GM12878 (cell line): ENCODE data around the gene PTPRD. TPM values are rescaled to one million over a fixed set of nuclear protein-coding genes. Genes with fewer than 3 reads are reported as not detected.

Experiments
- ATAC-seq: fragments of 200-7000 bp; cut with Tn5 transposase; 3 replicates; pipeline ENCODE4 v1.9.1; 2020; ENCODE audit warnings: mild to moderate bottlenecking, moderate library complexity
- BruUV-seq: library from RNA; stranded (reverse); fragments of 400-500 nt; replicated peaks from 2 replicates; lab custom pipeline; 2021; lab: Mats Ljungman, UMichigan
- CTCF ChIA-PET: fragments of 300-600 bp; sonication (Branson Sonifier 250); formaldehyde crosslinking; extraction: SDS; loops from one replicate; lab custom pipeline; 2021; ENCODE audit warnings: inconsistent platforms; lab: Yijun Ruan, JAX
- POLR2A ChIA-PET: fragments of 350-600 bp; formaldehyde crosslinking; extraction: SDS; loops from one replicate; lab custom pipeline; 2021; ENCODE audit warnings: inconsistent platforms; lab: Charles Lee
- RAD21 ChIA-PET: fragments of 300-600 bp; sonication (Branson Sonifier 250); formaldehyde crosslinking; loops from one replicate; lab custom pipeline; 2023; ENCODE audit warnings: antibody characterized with exemption; ENCODE audit not compliant: unreplicated experiment; lab: Charles Lee
- SMC1A ChIA-PET: fragments of 300-600 bp; sonication (Branson Sonifier 250); formaldehyde crosslinking; loops from one replicate; lab custom pipeline; 2023; ENCODE audit not compliant: unreplicated experiment, uncharacterized antibody; lab: Charles Lee
- DNase-seq: peaks from one replicate; pipeline ENCODE4 v3.0.0-alpha.2; 2011; ENCODE audit warnings: low read depth, low spot score
- FAIRE-seq: peaks from 3 replicates; lab custom pipeline; 2011; peaks lifted over from hg19 to GRCh38; lab: Jason Lieb, UNC
- H2AFZ ChIP-seq: 2 replicates; pipeline ENCODE4 v1.6.0; 2011; ENCODE audit warnings: low read depth, low read length, control low read depth; ENCODE audit not compliant: control insufficient read depth
- H3K27ac ChIP-seq: 2 replicates; pipeline ENCODE4 v1.5.1; 2011; ENCODE audit warnings: control low read depth; ENCODE audit not compliant: control insufficient read depth, insufficient read depth
- H3K27me3 ChIP-seq, 2 experiments: replicated peaks in 1 of 2; 2 replicates each; pipeline versions ENCODE4 v1.6.0 to v1.6.1; 2011; ENCODE audit warnings: low read length in 1 of 2; ENCODE audit not compliant: control insufficient read depth in 2 of 2, insufficient read depth in 2 of 2
- H3K36me3 ChIP-seq, 2 experiments: 2 replicates each; pipeline ENCODE4 v1.5.1; 2011; ENCODE audit warnings: low read length in 1 of 2; ENCODE audit not compliant: control insufficient read depth in 2 of 2, insufficient read depth in 2 of 2
- H3K4me1 ChIP-seq: 2 replicates; pipeline ENCODE4 v1.6.1; 2011; ENCODE audit warnings: mild to moderate bottlenecking, low read length, moderate library complexity, mixed read lengths; ENCODE audit not compliant: control insufficient read depth, insufficient read depth
- H3K4me2 ChIP-seq: 2 replicates; pipeline ENCODE4 v1.6.0; 2011; ENCODE audit warnings: control low read depth; ENCODE audit not compliant: control insufficient read depth, insufficient read depth
- H3K4me3 ChIP-seq: fragments of 200-600 bp; sonication (generic); 2 replicates; pipeline ENCODE4 v1.5.1; 2016
- H3K79me2 ChIP-seq: 2 replicates; pipeline ENCODE4 v1.6.0; 2011; ENCODE audit warnings: low read length; ENCODE audit not compliant: control insufficient read depth, insufficient read depth
- H3K9ac ChIP-seq: 2 replicates; pipeline ENCODE4 v1.8.0; 2011; ENCODE audit warnings: low read length, control low read depth, mixed read lengths; ENCODE audit not compliant: control insufficient read depth, insufficient read depth
- H3K9me3 ChIP-seq: replicated peaks from 3 replicates; pipeline ENCODE4 v1.5.1; 2011; ENCODE audit warnings: mild to moderate bottlenecking, low read length; ENCODE audit not compliant: control insufficient read depth, insufficient read depth
- H4K20me1 ChIP-seq: 2 replicates; pipeline ENCODE4 v1.6.0; 2011; ENCODE audit not compliant: control insufficient read depth, insufficient read depth
- CHD1 ChIP-seq: IDR thresholded peaks from 2 replicates; pipeline ENCODE4 v1.6.1; 2012; ENCODE audit warnings: low read depth, low read length, improper control_type of control experiment
- DPF2 ChIP-seq: fragments of 450-650 bp; IDR thresholded peaks from 2 replicates; pipeline ENCODE4 v1.6.1; 2017; ENCODE audit warnings: mild to moderate bottlenecking
- MEF2B ChIP-seq: fragments of 450-650 bp; IDR thresholded peaks from 2 replicates; pipeline ENCODE4 v1.6.1; 2018; ENCODE audit warnings: mild to moderate bottlenecking, moderate library complexity; ENCODE audit not compliant: partially characterized antibody, poor library complexity, severe bottlenecking
- RAD21 ChIP-seq: IDR thresholded peaks from 2 replicates; pipeline ENCODE4 v1.6.1; 2011; ENCODE audit warnings: mild to moderate bottlenecking, low read depth, low read length, moderate library complexity; ENCODE audit not compliant: insufficient read depth
- WGBS: methylation state at CpG from one replicate; pipeline ENCODE4 v1.1.6; 2016; ENCODE audit warnings: low lambda C conversion rate; ENCODE audit not compliant: insufficient replicate concordance, insufficient coverage; ENCODE audit errors: missing lambda C conversion rate; 5-methylcytosine and 5-hydroxymethylcytosine counted together
- in situ Hi-C: fragments of 300-500 bp; cut with MboI; formaldehyde crosslinking; loops from 9 replicates; pipeline ENCODE4 v1.14.3; 2018; ENCODE audit warnings: mixed read lengths
- intact Hi-C: fragments of 100-400 bp; cut with micrococcal nuclease; formaldehyde crosslinking; loops from one replicate; pipeline ENCODE4 v1.14.2; 2022; ENCODE audit not compliant: unreplicated experiment
- polyA plus RNA-seq, 11 experiments: library from polyadenylated mRNA; depleted of rRNA in 4 of 11; unstranded in 6 of 11; stranded (reverse) in 5 of 11; fragments of >200 nt; fragmentation: Nextera tagmentation in 4 of 11; fragmentation: Illumina TruSeq in 1 of 11; extraction: Ambion mirVana in 4 of 11; extraction: Trizol in 1 of 11; gene quantifications; 1 replicate in 1 of 11; 2 replicates in 10 of 11; pipeline versions ENCODE4 v1.2.1 to v1.2.3, GENCODE V29; 2011 to 2016; ENCODE audit warnings: inconsistent platforms in 2 of 11, missing spikeins in 2 of 11, low read depth in 1 of 11
- total RNA-seq, 4 experiments: library from RNA; depleted of rRNA in 3 of 4; stranded (reverse); fragments of >200 nt in 3 of 4; fragmentation: Illumina TruSeq in 1 of 4; extraction: Trizol in 1 of 4; gene quantifications; 2 replicates each; pipeline versions ENCODE4 v1.2.1 to v1.2.3, GENCODE V29; 2013 to 2021
- TF ChIP-seq, protein P1 (sequence below): fragments of 450-650 bp; IDR thresholded peaks from 2 replicates; pipeline ENCODE4 v1.6.1; 2017; ENCODE audit warnings: mild to moderate bottlenecking, moderate library complexity
- TF ChIP-seq, protein P2 (sequence below): fragments of 450-650 bp; IDR thresholded peaks from 2 replicates; pipeline ENCODE4 v1.6.1; 2017; ENCODE audit warnings: antibody characterized with exemption, mild to moderate bottlenecking, moderate library complexity

Gene PTPRD
- total and polyA plus RNA-seq, 10 of the 15 experiments (the other 5 are each of a cell fraction or from before 2014, with no cell fraction given) = under 0.01 to 0.05 (median 0.01) TPM; not detected in 7

DNA sequence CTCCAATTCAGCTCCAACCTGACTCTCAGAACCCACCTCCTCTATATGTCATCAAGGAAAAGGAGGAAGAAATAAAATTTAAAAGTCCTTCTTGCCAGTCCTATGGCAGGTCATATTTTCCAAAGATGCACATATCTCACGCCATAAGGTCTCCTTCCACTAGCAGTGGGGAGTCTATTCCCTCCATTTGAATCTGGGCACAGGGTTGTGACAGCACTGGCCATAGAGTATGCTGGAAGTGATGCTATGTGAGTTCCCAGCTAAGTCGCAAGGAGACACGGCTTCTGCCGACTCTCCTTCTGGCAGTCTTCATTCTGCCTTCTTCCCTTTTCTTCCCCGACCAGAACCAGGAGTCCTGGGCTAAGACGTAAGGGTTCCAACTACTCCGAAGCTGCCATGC, 1929.3 kb downstream of the PTPRD start (continued):
- TF ChIP-seq, protein P1, sequence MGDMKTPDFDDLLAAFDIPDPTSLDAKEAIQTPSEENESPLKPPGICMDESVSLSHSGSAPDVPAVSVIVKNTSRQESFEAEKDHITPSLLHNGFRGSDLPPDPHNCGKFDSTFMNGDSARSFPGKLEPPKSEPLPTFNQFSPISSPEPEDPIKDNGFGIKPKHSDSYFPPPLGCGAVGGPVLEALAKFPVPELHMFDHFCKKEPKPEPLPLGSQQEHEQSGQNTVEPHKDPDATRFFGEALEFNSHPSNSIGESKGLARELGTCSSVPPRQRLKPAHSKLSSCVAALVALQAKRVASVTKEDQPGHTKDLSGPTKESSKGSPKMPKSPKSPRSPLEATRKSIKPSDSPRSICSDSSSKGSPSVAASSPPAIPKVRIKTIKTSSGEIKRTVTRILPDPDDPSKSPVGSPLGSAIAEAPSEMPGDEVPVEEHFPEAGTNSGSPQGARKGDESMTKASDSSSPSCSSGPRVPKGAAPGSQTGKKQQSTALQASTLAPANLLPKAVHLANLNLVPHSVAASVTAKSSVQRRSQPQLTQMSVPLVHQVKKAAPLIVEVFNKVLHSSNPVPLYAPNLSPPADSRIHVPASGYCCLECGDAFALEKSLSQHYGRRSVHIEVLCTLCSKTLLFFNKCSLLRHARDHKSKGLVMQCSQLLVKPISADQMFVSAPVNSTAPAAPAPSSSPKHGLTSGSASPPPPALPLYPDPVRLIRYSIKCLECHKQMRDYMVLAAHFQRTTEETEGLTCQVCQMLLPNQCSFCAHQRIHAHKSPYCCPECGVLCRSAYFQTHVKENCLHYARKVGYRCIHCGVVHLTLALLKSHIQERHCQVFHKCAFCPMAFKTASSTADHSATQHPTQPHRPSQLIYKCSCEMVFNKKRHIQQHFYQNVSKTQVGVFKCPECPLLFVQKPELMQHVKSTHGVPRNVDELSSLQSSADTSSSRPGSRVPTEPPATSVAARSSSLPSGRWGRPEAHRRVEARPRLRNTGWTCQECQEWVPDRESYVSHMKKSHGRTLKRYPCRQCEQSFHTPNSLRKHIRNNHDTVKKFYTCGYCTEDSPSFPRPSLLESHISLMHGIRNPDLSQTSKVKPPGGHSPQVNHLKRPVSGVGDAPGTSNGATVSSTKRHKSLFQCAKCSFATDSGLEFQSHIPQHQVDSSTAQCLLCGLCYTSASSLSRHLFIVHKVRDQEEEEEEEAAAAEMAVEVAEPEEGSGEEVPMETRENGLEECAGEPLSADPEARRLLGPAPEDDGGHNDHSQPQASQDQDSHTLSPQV = no peak
- TF ChIP-seq, all 136 proteins: peak for 0

DNA sequence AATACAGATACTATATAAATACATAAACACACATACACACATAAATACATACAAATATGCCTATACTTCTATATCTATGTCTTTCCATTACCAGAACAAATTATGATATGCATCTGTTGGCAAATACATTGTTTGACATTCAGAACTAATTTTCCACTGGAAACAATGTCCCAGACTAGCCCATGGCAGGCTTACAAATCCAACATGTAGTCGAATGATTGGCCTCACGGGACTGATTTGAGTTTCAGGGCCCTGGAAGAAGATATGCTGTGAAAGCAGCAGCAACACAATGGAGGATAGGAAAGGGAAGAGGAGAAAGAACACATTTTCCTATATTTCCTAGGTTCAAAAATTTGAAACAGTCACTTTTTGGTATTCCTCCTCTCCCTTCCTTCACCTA, 1932.1 kb downstream of the PTPRD start:
- ChIA-PET CTCF (no interaction called here), RAD21 (no interaction called here), POLR2A (no interaction called here), SMC1A (no interaction called here)
- TF ChIP-seq CHD1 = no peak
- TF ChIP-seq MEF2B = no peak
- TF ChIP-seq RAD21 = no peak
- TF ChIP-seq DPF2 = no peak
- TF ChIP-seq, protein P2, sequence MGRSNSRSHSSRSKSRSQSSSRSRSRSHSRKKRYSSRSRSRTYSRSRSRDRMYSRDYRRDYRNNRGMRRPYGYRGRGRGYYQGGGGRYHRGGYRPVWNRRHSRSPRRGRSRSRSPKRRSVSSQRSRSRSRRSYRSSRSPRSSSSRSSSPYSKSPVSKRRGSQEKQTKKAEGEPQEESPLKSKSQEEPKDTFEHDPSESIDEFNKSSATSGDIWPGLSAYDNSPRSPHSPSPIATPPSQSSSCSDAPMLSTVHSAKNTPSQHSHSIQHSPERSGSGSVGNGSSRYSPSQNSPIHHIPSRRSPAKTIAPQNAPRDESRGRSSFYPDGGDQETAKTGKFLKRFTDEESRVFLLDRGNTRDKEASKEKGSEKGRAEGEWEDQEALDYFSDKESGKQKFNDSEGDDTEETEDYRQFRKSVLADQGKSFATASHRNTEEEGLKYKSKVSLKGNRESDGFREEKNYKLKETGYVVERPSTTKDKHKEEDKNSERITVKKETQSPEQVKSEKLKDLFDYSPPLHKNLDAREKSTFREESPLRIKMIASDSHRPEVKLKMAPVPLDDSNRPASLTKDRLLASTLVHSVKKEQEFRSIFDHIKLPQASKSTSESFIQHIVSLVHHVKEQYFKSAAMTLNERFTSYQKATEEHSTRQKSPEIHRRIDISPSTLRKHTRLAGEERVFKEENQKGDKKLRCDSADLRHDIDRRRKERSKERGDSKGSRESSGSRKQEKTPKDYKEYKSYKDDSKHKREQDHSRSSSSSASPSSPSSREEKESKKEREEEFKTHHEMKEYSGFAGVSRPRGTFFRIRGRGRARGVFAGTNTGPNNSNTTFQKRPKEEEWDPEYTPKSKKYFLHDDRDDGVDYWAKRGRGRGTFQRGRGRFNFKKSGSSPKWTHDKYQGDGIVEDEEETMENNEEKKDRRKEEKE = no peak
- FAIRE-seq = no peak
- H3K4me1 ChIP-seq = no peaks in the 10 kb centered on the region
- no peak for ATAC-seq
- no peak overlapping the region for H3K4me2 ChIP-seq
- no peaks in the 10 kb centered on the region for H3K79me2 ChIP-seq
- no peaks in the 10 kb centered on the region; a peak in 1 of 4 replicates for H3K27me3 ChIP-seq
- H3K4me3 ChIP-seq = no peak overlapping the region
- H3K36me3 ChIP-seq = no peaks in the 10 kb centered on the region
- BruUV-seq = no TSS peak
- 3% methylated on average over 2 of the region's 2 CpGs for WGBS
- in situ Hi-C loops (no loop called here), intact Hi-C loops (no loop called here)
- DNase-seq = no peak
- no peaks in the 10 kb centered on the region for H4K20me1 ChIP-seq
- no peak overlapping the region for H2AFZ ChIP-seq
- H3K9ac ChIP-seq = no peak overlapping the region
- H3K27ac ChIP-seq = no peak overlapping the region
- no peaks in the 10 kb centered on the region for H3K9me3 ChIP-seq
